Frontal cortex (tissue), 4 donors: ENCODE data around the gene RCHY1. TPM values are rescaled to one million over a fixed set of nuclear protein-coding genes. Genes with fewer than 3 reads are reported as not detected.
"Not testable (repeated sequence)": the region's sequence is repeated elsewhere in the genome, so short reads cannot be mapped to it uniquely, and the experiment has no call there.

Experiments used
- DNase-seq, 2 donors: peaks; one replicate each; pipeline ENCODE4 v3.0.0; 2012; ENCODE audit warnings: low spot score in 2 of 2
- FAIRE-seq: peaks from 2 replicates; lab custom pipeline; 2012; peaks lifted over from hg19 to GRCh38; lab: Jason Lieb, UNC
- total RNA-seq: library from RNA; depleted of rRNA; stranded (reverse); fragments of >200 nt; gene quantifications from one replicate; pipeline ENCODE4 v1.2.3, GENCODE V29; 2014
- donor health status: control.
- donor health status: control.
- donor health status: control.

The RCHY1 gene
- total RNA-seq, 1 donor from 2014 or later, result 48.5 TPM

DNA sequence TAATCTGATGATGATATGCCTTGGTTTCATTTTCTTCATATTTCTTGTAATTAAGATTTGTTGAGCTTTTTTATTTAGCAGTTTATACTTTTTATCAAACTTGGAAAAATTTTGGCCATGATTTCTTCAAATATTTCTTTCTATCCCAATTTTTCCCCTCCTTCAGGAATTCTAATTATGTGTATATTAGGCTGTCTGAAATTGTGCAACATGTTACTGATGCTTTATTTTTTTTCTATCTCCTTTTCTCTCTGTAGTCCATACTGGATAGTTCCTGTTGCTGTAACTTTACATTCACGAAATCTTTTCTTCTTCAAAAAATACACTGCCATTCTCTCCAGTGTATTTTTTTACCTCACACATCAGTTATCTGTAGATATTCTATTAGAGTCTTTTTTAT is 10.9 kb upstream of the RCHY1 start:
- DNase-seq (no peak), FAIRE-seq (no peak)

DNA sequence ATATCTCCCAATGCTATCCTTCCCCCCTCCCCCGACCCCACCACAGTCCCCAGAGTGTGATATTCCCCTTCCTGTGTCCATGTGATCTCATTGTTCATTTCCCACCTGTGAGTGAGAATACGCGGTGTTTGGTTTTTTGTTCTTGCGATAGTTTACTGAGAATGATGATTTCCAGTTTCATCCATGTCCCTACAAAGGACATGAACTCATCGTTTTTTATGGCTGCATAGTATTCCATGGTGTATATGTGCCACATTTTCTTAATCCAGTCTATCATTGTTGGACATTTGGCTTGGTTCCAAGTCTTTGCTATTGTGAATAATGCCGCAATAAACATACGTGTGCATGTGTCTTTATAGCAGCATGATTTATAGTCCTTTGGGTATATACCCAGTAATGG is 5.2 kb upstream of the RCHY1 start:
- not testable (repeated sequence) for FAIRE-seq, DNase-seq

DNA sequence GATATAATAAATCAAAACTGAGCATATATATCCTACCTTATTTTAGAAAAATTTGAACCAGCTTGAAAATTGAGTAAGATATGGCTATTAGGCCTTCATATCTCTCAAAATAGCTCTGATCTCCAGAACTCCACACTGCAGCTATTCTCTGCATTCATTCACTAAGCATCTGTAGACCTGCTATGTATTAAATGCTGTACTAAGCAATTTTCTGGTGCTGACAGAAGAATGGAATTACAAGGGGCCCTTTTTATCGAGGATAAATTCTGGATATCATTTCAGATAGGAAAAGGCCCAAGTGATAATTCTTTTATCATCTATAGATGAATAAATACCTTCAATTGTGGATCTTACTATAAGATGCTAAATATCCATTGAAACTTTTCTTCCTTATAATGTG is 1.9 kb upstream of the RCHY1 start:
- FAIRE-seq (no peak), DNase-seq (no peak)

DNA sequence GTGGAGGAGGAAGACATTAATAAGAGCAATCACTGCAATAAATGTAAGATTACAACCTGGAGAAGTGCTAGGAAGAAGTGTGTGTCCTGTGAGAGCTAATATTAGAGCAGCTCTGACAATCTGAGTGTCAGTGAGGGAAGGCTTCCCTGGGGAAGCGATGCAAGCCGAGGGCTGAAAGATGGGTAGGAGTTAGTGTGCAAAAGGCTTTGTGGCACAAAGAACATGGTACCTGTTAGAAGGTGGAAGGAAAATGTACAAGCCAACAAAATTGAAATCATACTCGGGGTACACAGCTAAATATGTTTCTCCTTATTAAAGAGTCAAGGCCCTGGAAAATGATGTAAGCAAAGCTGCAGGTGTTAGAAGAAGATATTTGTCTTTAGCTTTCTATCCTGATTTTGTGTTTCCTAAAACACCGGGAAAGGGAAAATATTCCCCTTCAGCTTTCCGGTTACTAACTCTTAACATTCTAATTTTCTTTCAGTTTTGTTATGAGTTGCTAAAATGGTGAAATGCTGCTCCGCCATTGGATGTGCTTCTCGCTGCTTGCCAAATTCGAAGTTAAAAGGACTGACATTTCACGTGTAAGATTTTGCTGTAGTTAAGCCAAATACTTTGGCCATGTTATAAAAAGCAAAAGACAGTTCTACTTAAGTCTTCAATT is 878 bp upstream of the RCHY1 start:
- no peak for FAIRE-seq
- no peak for DNase-seq

DNA sequence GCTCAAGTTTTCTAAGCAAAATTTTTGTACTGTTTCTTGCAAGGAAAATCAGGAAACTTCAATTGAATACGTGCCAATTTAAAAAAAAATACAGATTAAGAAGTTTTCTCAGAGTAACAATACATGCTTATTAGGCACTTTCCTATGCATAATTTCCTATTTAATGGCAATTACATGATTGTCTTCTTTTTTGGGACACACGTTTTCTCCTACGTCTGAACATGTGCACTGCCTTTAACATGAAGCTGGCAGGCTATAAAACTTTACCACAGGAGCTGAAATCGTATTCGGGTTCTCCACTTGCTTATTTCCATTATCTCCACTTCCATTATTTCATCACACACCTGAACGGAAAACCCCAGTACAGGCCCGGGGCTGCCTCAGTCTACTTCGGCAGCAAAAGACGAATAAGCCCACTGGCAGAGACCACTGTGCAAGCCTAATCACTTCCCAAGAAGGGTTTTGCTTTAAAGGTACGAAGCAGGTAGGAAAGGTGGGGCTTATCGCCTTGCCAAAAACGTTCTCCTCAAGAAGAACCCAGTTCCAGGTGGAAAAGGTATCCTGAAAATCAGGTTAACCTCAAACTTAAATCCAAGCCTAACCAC is 575 bp downstream of the RCHY1 start:
- no peak for FAIRE-seq
- DNase-seq, result no peak

DNA sequence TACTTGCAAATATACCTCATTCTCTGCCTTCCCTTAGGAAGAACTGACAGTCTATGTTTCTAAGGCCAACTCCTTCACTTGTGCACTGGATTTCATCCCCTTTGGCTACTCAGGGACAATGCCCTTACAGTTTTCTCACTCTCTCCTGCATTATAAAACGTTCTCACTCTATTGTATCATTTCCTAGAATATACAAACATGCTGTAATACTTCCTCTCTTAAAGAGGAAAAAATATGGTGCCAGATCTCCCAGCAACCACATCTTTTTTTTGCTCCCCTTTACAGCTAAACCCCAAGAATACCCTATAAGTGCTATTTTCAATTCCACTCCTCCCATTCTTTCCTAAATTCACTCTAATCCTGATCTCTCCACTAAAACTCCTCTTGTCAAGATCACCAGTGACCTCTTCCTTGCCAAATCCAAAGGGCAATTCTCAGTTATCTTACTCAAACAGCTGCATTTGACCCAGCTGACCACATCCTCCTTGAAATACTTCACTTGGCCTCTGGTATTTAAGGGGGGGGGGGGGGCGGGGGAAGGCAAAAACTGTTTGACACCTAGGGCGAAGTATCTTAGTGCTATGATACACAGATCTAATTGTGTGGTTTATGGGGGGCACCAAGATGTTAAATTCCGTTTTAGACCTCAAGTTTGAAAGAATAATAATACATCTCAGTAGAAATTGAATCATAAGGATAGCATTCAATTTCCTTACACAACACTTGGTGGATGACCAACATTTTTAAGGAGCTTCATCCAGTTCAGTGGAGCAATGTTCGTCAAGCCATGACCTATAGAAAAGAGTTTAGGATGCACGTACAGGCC is 1.6 kb downstream of the RCHY1 start:
- DNase-seq (no peak), FAIRE-seq (no peak)

DNA sequence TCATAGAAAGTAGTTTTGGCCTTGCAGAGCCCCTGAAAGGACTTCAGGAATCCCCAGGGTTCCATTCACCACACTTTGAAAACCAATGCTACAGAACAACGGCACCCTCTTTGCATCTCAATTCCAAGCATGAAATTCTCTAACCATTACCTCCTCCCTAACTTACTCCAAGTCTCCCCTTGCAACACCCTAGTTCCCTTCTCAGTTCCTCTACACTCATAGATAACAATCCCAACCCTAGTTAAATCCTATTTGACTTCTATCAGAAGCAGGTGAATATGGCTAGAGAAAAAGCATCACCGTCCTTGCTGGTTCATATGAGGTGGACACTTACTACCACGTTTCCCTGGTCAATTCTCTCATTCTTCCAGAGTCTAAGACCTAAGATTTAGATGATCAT is 2.4 kb downstream of the RCHY1 start:
- FAIRE-seq (no peak), DNase-seq (no peak)

DNA sequence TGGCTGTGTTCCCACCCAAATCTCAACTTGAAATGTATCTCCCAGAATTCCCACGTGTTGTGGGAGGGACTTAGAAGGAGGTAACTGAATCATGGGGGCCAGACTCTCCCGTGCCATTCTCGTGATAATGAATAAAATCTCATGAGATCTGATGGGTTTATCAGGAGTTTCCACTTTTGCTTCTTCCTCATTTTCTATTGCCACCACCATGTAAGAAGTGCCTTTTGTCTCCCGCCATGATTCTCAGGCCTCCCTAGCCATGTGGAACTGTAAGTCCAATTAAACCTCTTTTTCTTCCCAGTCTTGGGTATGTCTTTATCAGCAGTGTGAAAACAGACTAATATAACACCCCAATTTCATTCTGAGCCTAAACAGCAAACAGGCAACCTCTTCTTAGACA is 4.6 kb downstream of the RCHY1 start:
- not testable (repeated sequence) for FAIRE-seq, DNase-seq

DNA sequence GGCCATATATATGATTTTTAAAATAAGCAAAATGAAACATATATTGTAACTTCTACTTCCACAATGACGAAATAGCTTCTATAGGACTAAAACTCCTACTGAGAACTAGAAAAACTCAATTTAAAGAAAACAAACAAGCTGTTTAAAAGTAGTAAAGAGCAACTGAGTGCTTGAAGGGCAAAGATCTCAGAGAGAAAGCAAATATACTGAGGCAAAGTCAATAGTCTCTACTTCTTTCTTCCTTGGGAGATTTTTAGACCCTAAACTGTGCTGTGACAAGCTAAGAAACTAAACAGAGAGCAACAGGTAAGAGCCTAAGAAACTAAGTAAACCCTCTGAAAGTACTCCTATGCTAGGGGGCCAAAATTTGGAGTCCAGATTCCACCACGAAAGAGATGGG is 8.6 kb downstream of the RCHY1 start:
- FAIRE-seq (no peak), DNase-seq (no peak)

DNA sequence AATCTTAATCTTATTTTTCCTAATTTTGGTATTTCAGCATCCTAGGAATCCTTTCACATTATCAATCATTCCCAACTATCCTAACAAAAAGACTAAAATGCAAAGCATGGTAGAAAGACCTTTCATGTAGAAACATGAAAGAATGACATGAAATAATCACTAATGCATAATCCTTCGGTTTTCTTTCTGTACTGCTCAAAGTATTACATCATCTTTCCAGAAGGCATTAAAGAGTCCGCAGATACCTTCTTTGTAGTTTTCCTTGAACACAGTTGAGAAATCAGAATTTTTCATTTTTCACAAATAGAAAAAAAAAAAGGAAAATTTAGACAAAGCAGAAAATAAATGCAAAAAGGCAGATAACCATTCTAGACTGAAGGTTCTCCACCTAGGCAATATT is 11.5 kb downstream of the RCHY1 start:
- no peak for FAIRE-seq
- no peak for DNase-seq

DNA sequence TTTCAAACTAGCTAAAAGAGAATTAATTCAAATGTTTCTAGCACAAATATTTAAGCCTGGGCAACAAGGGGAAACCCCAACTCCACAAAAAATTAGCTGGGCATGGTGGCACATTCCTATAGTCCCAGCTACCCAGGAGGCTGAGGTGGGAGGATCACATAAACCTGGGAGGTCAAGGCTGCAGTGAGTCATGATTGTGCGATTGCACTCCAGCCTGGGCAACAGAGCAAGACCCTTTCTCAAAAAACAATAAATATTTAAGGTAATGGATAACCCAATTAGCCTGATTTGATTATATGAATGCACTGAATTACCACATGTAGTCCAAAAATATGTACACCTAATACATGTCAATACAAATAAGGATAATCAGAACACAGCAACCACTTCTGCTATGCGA is 14.3 kb downstream of the RCHY1 start:
- FAIRE-seq (no peak), DNase-seq (no peak)

DNA sequence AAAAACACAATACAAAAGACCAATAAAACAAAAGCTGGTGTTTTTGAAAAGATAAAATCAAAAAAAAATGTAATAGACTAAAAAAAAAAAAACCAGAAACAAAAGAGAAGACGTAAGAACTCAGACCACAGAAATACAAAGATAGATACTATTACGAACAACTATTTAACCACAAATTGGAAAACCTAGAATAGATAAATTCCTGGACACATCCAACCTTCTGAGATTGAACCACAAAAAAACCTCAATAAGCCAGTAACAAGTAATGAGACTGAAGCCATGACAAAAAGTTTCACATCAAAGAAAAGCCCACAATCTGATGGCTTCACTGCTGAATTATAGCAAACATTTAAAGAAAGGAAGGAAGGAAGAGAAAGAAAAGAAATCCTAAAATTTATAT is 16.2 kb downstream of the RCHY1 start:
- FAIRE-seq, result no peak
- DNase-seq, result no peak

DNA sequence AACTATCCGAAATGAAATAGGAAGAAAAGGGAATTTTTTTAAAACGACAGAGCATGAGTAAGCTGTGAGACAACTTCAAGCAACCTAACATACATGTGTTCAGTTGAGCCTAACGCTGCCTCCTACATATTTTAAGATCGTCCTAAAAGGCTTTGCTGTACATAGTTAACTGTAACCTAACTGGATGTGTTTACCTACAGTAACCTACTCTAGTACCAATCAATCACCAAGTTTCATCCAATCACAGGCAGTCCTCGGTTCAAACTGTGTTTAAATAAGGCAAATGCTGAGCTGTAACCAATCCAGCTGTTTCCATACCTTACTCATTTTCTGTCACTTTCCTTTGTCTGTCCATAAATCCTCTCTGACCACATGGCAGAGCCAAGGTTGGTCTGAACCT is 17.1 kb downstream of the RCHY1 start:
- DNase-seq (no peak), FAIRE-seq (no peak)

DNA sequence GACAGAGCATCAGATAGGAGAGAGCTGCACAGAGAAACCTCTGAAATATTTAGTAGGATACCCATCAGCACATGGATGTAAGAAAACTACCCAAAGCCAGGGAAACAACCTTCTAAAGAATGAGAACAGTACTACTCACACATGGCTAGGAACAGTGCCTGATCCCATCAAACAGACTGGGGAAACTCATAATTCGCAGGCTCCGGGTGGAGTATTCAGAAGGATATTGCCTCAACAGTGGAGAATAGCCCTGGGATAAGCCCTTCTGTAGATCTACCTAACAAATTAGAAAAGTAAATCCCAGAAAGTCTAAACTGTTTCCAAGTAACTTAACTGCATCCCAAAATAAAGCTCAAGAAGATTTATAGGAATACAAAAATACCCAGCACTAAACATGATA is 17.8 kb downstream of the RCHY1 start:
- FAIRE-seq (no peak), DNase-seq (no peak)

DNA sequence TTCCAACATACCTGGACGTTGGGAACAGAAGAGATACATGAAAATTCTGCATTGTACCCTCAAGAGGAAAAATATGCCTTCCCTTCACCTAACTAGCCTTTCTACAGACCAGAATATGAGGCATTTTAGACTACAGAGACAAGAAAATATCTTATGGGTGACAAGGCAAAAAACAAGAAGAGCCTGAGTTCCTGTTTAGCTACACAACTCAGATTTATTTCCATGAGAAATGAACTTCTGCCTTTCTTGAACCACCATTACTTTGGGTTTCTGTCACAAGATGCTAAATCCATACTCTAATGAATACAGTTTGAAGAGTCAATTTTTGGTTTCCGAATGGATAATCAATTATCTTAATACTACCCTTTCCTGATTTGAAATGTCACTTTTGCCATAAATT is 18.7 kb downstream of the RCHY1 start:
- FAIRE-seq (no peak), DNase-seq (no peak)

DNA sequence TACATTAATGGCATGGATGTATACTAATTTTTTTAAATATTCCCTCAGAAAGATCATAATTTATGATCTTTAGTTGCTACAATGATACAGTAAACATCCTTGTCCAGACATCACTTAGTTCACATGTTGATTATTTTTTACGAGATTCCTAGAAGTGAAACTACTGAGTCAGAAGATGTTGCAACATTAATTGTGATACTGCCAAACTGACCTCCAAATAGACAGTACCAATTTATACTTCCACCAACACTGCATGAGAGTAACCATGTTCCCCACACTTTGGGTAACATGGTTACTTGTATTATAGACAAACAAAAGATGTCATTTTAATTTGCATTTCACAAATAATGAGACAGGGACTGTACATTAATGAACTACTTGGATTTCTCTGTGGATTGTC is 19.6 kb downstream of the RCHY1 start:
- FAIRE-seq (no peak), DNase-seq (no peak)

DNA sequence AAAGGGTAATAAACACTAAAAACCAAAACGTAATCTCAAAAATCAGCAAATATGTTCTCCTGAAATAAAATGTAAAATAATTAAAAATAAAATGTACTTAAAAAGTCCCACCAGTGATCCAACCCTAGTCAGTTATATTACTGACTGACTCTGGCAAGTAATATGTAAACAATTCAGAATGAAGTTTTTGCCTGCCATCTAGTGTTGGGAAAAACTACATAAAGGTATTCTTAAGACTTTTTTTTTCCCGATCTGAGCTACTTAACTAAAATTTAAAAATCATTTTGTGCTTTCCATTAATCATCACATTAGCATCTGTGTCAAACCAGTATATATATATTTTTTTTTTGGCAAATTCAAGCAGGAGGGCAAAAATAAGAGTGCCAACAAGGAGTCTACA is 24.0 kb downstream of the RCHY1 start:
- FAIRE-seq (peak; percentile 92), DNase-seq (no peak)

DNA sequence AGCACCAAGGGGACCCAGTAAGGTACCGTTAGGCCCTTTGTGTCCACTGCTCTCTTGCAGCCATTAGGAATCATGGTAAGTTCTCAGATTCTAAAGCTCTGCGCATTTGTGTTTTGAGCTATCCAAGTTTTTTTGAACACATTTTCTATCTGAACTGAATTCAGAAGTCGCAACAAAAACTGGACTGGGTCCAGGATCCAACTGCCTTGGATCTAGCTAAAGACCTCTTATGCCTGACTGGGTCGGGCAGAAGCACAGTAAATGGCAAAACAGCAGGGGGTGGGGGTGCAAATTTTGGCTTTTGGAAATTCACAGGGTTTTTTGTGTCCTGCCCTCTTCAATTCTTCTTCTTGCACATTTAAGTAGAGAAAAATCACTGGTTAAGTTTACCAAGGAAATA is 30.0 kb downstream of the RCHY1 start:
- FAIRE-seq (no peak), DNase-seq (no peak)

DNA sequence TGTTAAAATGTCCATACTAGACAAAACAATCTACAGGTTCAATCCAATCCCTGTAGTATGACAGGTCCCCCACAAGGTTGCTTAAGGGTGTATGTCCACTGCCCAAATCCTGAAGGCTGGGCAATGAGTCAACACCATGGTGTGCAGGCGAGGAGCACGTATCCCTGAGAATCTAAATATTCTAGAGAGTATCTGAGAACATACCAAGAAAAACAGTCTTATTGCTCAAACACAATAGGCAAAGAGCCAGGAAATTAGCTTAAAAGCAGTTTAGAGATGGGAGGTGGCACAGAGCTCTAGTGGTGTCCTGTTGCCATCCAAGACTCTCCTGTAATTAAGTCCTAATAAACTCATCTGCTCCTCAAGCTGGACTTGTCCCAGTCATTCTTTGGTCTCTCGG is 37.0 kb downstream of the RCHY1 start:
- FAIRE-seq (no peak), DNase-seq (no peak)

DNA sequence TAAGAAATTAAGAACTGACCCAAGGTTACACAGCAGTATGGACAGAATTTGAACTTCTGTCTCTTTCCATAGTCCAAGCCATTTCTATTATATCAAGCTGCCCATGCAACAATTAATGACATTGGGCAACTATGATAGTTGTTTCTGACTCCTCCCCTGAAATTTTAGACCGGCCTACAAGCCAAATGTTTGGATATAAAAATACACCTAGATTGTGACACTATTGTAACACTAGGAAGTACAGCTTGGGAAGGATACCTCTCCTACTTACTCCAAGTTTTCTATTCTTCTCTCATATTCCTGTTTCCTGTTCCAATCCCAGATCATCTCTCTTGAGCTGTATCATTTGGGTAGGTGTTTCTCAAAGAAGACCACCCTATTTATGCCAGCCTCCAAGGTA is 43.5 kb downstream of the RCHY1 start:
- DNase-seq, result no peak
- FAIRE-seq, result no peak

DNA sequence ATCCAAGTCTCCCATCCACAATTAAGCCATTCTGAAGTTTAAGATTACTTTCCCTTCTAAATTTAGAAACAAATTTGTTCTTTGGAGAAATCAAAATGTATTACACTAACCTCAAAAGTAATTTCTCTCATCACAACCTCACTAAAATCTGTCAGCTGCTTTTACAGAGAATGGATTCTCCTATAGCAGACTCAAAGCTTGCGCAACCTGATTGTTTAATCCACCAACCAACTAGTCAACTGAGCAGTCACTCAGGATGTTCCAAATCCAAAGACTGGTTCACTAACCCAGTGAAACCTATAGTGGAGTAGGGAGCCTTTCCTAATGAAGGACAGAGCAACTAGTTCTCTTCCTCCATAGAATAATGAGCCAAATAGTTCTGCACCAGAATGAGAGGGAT is 44.3 kb downstream of the RCHY1 start:
- DNase-seq, result no peak
- no peak for FAIRE-seq
